Measurements from ENCODE around the gene LRRC61.

Gene LRRC61

GRCh38 chr7:150365673-150366398 lies 42.7 kb downstream of the LRRC61 start:
- TF ChIP-seq ZNF274 (IDR thresholded peaks at IDR 0.05; ENCODE audit: low read length) (no peak), ZNF274 (tag by site-specific recombination; IDR thresholded peaks at IDR 0.05; ENCODE audit: borderline replicate concordance) (no peak), ZNF624 (tag by site-specific recombination; IDR thresholded peaks at IDR 0.05) (no peak), ZNF548 (tag by site-specific recombination; IDR thresholded peaks at IDR 0.05) (no peak), ZNF114 (tag by site-specific recombination; IDR thresholded peaks at IDR 0.05) (no peak), ZBTB49 (tag by site-specific recombination; IDR thresholded peaks at IDR 0.05; ENCODE audit: low read depth) (no peak), CTCF (tag by site-specific recombination; IDR thresholded peaks at IDR 0.05) (no peak), ZNF76 (tag by site-specific recombination; IDR thresholded peaks at IDR 0.05; ENCODE audit: borderline replicate concordance, low read depth) (no peak), ZNF140 (tag by site-specific recombination; IDR thresholded peaks at IDR 0.05) (no peak), SALL2 (tag by site-specific recombination; IDR thresholded peaks at IDR 0.05; ENCODE audit: borderline replicate concordance) (no peak), ZNF10 (tag by site-specific recombination; IDR thresholded peaks at IDR 0.05) (no peak), PRDM10 (tag by site-specific recombination; IDR thresholded peaks at IDR 0.05) (no peak), ZNF311 (tag by site-specific recombination; IDR thresholded peaks at IDR 0.05; ENCODE audit: borderline replicate concordance) (no peak), ZNF776 (tag by site-specific recombination; IDR thresholded peaks at IDR 0.05; ENCODE audit: borderline replicate concordance) (no peak), ZNF350 (tag by site-specific recombination; IDR thresholded peaks at IDR 0.05) (no peak), ZNF473 (tag by site-specific recombination; IDR thresholded peaks at IDR 0.05) (no peak), ZBTB6 (tag by site-specific recombination; IDR thresholded peaks at IDR 0.05) (no peak), EGR2 (tag by site-specific recombination; IDR thresholded peaks at IDR 0.05; ENCODE audit: low read depth) (no peak)
- Histone ChIP-seq H3K36me3 (ENCODE audit: control insufficient read depth in 2 of 2, insufficient read depth in 1 of 2, low read length in 2 of 2) (peaks cover 0 to 14% of the 10 kb centered on the region in 2 experiments; a peak in 1 of 3 replicates), H3K4me1 (ENCODE audit: control insufficient read depth, insufficient read depth, low read length) (no peaks in the 10 kb centered on the region), H3K27ac (ENCODE audit: extremely low read depth, low read depth, low read length) (no peak overlapping the region), H3K9me3 (ENCODE audit: control insufficient read depth, insufficient read depth, low read depth, low read length) (no peaks in the 10 kb centered on the region), H3K4me3 (ENCODE audit: low read depth, low read length) (no peak overlapping the region)
- POLR2A ChIA-PET: interaction anchor here (1.9 kb wide), 1 partner anchor 43 kb away, joined by 5 read pairs; the partner anchor contains the start of genes ACTR3C and LRRC61
- CTCF ChIA-PET: interaction anchor here (0.5 to 1.5 kb wide), 3 partner anchors 10 to 43 kb away, joined by 3 to 6 read pairs (median 3); partner anchors contain the start of genes ACTR3C and LRRC61
